GM12874 (cell line): ENCODE measurements around the gene DPEP1.

Experiments used
- TF ChIP-seq, protein P1 (sequence below): IDR thresholded peaks from 2 replicates; pipeline ENCODE4 v1.5.1; 2011; ENCODE audit warnings: low read depth, mild to moderate bottlenecking, control low read depth, low read length, moderate library complexity; ENCODE audit not compliant: insufficient read depth

Gene DPEP1

DNA sequence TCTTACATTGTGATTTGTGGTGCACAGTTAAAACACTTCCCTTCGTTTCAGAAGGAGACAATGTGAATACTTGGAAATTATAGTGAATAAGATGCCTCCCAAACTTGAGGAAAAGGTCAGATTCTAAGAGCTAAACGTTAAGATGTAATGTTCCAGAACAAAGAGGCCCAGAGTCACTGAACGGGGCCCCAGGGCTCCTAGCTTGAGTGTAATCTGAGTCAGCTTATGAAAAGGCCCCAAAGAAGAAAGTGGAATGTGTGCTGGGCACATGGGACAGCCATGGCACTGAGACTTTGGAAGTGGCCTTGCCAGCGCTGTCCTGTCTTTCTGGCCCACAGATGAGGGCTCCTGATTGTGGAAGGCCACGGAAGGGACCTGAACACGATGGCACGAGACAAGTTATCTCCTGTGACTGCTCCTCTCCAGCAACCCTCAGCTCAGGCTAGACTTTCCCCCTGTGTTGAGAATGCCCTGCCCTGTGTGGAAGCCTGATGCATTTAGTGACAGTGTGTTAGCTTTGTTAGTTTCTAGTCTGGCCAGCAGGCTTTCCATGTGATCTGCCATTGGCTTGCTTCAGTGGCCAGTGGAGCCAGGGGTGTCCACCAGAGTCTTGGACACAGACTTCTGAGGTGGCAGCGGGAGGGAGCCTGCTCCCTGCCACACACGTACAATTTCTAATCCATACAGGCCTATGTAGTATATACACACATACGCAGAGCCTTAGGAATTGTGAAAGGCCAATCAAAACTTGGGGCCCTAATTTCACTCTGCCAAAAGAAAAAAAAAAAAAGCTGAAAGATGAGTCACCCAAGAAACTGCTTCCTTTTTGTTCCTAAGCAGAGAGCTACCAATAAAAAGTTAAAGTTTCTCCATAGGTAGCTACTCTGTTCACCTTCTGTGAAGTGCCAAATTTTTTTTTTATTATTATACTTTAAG, 57.3 kb downstream of the DPEP1 start:
- TF ChIP-seq, protein P1, sequence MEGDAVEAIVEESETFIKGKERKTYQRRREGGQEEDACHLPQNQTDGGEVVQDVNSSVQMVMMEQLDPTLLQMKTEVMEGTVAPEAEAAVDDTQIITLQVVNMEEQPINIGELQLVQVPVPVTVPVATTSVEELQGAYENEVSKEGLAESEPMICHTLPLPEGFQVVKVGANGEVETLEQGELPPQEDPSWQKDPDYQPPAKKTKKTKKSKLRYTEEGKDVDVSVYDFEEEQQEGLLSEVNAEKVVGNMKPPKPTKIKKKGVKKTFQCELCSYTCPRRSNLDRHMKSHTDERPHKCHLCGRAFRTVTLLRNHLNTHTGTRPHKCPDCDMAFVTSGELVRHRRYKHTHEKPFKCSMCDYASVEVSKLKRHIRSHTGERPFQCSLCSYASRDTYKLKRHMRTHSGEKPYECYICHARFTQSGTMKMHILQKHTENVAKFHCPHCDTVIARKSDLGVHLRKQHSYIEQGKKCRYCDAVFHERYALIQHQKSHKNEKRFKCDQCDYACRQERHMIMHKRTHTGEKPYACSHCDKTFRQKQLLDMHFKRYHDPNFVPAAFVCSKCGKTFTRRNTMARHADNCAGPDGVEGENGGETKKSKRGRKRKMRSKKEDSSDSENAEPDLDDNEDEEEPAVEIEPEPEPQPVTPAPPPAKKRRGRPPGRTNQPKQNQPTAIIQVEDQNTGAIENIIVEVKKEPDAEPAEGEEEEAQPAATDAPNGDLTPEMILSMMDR, result no peak

DNA sequence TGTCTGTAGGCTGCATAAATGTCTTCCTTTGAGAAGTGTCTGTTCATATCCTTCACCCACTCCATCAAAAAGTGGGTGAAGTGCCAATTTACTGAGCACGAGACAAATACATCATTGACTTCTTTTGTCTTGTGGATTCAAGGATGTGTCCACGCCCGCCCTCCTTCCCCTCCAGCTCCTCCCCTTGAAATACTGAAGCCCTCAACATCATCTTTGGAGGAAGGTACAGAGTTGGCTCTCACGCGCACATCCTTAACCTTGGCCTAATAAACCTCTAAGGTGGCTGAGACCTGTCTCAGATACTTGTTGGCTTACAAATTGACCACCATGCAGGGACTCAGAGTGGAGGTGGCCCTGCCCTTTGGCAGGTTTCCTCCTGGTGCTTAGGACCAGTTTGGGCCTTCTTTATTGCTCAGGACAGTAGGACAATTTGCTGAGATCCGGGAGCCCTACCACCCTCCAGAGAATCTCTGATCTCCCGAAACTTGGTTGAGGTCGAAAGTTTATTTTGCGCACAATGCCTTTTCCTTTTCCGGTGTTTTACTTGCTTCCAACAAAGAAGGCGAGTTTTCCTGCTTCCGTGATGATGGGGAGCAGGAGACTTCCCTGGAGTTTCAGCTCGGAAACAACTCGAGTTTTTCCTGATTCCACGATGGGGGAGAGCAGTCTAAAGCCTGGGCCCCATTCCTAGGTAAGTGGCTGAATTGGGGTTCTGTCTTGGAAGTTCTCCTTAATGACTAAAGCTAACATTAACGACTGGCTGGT, 58.9 kb downstream of the DPEP1 start:
- TF ChIP-seq, protein P1, result no peak

DNA sequence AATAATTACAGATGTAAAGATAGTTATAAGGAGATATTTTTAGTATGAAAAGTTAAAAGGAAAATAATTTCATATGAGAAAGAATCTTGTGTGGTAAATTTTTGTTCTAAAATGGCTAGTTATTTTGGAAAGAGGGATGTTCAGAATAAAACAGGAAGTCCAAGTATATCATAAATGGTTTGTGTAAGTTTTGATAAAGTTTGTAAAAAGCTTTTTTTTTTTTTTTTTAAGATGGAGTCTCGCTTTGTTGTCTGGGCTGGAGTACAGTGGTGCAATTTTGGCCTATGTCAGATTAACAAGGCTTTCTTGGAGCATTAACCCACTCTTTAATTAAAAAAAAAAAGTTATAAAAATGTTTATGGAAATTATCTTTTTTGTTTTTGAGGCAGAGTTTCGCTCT, 64.8 kb downstream of the DPEP1 start:
- TF ChIP-seq, protein P1, result no peak

DNA sequence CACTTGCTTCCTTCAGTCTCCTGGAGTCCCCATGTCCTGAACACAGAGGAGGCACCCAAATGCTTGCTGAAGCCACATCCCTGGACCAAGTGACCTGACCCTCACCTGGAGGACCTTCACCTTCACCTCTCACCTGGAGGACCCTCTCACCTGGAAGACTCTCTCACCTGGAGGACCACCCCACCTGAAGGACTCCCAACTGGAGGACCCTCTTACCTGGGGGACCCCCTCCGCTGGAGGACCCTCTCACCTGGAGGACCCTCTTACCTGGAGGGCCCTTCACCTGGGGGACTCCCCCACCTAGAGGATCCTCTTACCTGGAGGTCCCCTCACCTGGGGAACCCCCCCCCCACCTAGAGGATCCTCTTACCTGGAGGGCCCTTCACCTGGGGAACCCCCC, 72.5 kb downstream of the DPEP1 start:
- TF ChIP-seq, protein P1, result no peak

DNA sequence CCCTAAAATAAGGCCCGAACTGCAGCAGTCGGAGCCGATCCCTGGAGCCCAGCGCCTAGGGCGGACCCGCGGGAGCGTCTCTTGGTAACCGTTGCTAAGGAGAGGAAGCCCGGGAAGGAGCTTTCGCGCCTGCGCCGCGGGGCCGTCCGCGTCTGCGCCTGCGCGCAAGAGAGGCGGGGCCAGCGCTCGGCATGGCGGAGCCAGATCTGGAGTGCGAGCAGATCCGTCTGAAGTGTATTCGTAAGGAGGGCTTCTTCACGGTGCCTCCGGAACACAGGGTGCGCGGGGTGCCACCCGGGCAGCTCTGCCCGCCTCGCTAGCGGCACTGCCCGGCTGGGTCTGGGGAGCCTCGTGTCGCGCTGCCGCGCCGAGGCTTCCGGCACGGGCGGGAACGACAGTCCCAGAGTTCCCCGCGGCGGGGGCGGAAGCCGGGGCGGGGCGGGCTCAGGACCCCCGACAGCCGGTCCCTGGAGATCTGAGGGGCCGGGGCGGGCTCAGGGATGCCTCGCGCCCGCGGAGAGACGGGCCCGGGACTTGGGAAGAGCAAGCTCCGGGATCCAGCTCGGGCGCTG, 73.2 kb downstream of the DPEP1 start, which contains the start of gene CDK10:
Gene CDK10, plus strand, starts transcription at position 170 of the 572 bp plus-strand sequence. Its CDS starts 22 bp downstream, at position 192.
- TF ChIP-seq, protein P1, result no peak

DNA sequence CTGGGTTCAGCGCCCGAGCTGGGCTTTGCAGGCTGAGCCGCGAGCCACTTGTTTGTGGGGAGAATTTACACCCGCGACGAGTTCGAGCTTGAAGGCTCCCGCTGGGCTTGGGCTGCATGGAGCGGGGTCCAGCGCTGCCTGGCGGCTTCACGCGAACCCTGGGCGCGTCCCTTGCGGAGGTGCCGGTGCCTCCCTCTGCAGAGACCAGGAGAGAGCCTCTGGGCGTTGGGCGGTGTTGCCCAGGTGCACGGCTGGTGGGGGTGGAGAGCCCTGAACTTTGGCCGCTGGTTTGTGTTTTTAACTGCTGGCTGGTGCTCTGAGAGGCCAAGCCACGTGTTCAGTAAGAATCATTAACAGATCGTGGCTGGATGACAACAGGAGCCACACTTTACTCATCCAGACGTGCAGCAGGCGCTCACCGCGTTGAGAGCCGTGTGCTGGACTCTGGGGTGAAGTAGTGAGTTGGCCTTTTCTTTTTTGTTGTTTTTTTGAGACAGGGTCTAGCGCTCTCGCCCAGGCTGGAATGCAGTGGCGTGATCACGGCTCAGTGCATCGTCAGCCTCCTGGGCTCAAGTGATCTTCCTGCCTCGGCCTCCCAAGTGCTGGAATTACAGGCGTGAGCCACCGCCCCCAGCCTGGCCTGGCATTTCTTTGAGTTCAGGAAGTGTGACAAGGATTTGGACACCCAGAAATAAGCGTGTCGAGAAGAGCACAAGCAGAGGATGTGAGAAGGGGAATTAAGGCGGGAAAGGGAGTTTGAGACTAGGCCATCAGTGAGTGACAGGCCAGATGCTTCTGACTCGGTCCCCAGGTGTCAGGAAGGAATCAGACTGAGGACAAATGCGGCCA, 73.9 kb downstream of the DPEP1 start:
- TF ChIP-seq, protein P1, result no peak
